LNCAP (cell line): Measurements from ENCODE around the gene ORM1.

Experiments used
- CTCF ChIP-seq: fragments of 450-650 bp; IDR thresholded peaks from 2 replicates; pipeline ENCODE4 v1.5.1; 2017; ENCODE audit warnings: mild to moderate bottlenecking

Gene ORM1

GRCh38 chr9:114334490-114334889 is 11.6 kb downstream of the ORM1 start:
- no peak for TF ChIP-seq CTCF

- TF ChIP-seq CTCF: no peak
These were observed 12.8 kb downstream of the ORM1 start for GRCh38 chr9:114335745-114336144.

GRCh38 chr9:114336157-114336556 is 13.3 kb downstream of the ORM1 start:
- no peak for TF ChIP-seq CTCF

- TF ChIP-seq CTCF: no peak
These were observed 13.9 kb downstream of the ORM1 start for GRCh38 chr9:114336699-114337395.

GRCh38 chr9:114338187-114338586 is 15.3 kb downstream of the ORM1 start:
- TF ChIP-seq CTCF: no peak

- peak; percentile 84 for TF ChIP-seq CTCF
These were observed 16.4 kb downstream of the ORM1 start for GRCh38 chr9:114339130-114339908.

GRCh38 chr9:114341152-114341830 is 18.4 kb downstream of the ORM1 start:
- TF ChIP-seq CTCF: no peak
